Forelimb muscle (tissue), 1 donor: ENCODE data around the gene GPA33. TPM values are rescaled to one million over a fixed set of nuclear protein-coding genes. Genes with fewer than 3 reads are reported as not detected.
"Not testable (repeated sequence)": the region's sequence is repeated elsewhere in the genome, so short reads cannot be mapped to it uniquely, and the experiment has no call there.

Experiments used
- DNase-seq: peaks from one replicate; pipeline ENCODE4 v3.0.0-alpha.2; 2013; ENCODE audit warnings: low read depth
- polyA plus RNA-seq: library from polyadenylated mRNA; unstranded; fragments of 120-200 nt; gene quantifications from one replicate; pipeline ENCODE4 v1.2.1, GENCODE V29; 2013; ENCODE audit not compliant: insufficient read length

The GPA33 gene
- polyA plus RNA-seq, 1 donor = 0.22 TPM

GRCh38 chr1:167056529-167057231 is 33.5 kb downstream of the GPA33 start:
- DNase-seq = no peak

GRCh38 chr1:167054946-167055630 is 35.1 kb downstream of the GPA33 start:
- no peak for DNase-seq

- no peak for DNase-seq
Observed at GRCh38 chr1:167054531-167054930, 35.6 kb downstream of the GPA33 start.

- DNase-seq = no peak
Observed at GRCh38 chr1:167052389-167052788, 37.8 kb downstream of the GPA33 start.

GRCh38 chr1:167051907-167052306 is 38.3 kb downstream of the GPA33 start:
- no peak for DNase-seq

- no peak for DNase-seq
Observed at GRCh38 chr1:167043752-167044488, 46.3 kb downstream of the GPA33 start.

GRCh38 chr1:167033646-167034045 is 56.5 kb downstream of the GPA33 start:
- DNase-seq = no peak

GRCh38 chr1:167029553-167029952 is 60.6 kb downstream of the GPA33 start:
- not testable (repeated sequence) for DNase-seq

GRCh38 chr1:167022384-167022783 is 67.8 kb downstream of the GPA33 start:
- DNase-seq = no peak

- DNase-seq = no peak
Observed at GRCh38 chr1:167016100-167016750, 74.0 kb downstream of the GPA33 start.

- no peak for DNase-seq
Observed at GRCh38 chr1:167013108-167013929, 76.9 kb downstream of the GPA33 start.

- no peak for DNase-seq
Observed at GRCh38 chr1:167012570-167012969, 77.6 kb downstream of the GPA33 start.

GRCh38 chr1:167011560-167012191 is 78.5 kb downstream of the GPA33 start:
- DNase-seq = no peak

- DNase-seq = no peak
Observed at GRCh38 chr1:167003711-167004110, 86.5 kb downstream of the GPA33 start.

Other genes with a start within 250 kb of the GPA33 start
- 12.5 TPM for gene TADA1, start 214.1 kb downstream of the GPA33 start, polyA plus RNA-seq
- gene ILDR2, start 114.8 kb downstream of the GPA33 start, polyA plus RNA-seq = 2.5 TPM
- gene MAEL, start 101.1 kb downstream of the GPA33 start, polyA plus RNA-seq = 0.34 TPM
- 136 TPM for gene STYXL2, start 3.7 kb upstream of the GPA33 start, polyA plus RNA-seq
- 5.5 TPM for gene POU2F1, start 130.5 kb upstream of the GPA33 start, polyA plus RNA-seq